Uterus (tissue), 2 donors: ENCODE results near the gene ZMYND12.

Source experiments
- CTCF ChIP-seq, 4 experiments: fragments of 200-600 bp in 2 of 4; fragments of 450-650 bp in 2 of 4; sonication (generic) in 2 of 4; IDR thresholded peaks; one replicate each; pipeline ENCODE4 v1.5.1; 2016 to 2019; ENCODE audit warnings: antibody characterized with exemption in 4 of 4, mild to moderate bottlenecking in 2 of 4, moderate library complexity in 1 of 4
- POLR2A ChIP-seq, 2 donors: fragments of 450-650 bp; IDR thresholded peaks; one replicate each; pipeline ENCODE4 v1.6.1; 2016; ENCODE audit warnings: antibody characterized with exemption in 2 of 2, mild to moderate bottlenecking in 1 of 2, moderate library complexity in 1 of 2

DNA sequence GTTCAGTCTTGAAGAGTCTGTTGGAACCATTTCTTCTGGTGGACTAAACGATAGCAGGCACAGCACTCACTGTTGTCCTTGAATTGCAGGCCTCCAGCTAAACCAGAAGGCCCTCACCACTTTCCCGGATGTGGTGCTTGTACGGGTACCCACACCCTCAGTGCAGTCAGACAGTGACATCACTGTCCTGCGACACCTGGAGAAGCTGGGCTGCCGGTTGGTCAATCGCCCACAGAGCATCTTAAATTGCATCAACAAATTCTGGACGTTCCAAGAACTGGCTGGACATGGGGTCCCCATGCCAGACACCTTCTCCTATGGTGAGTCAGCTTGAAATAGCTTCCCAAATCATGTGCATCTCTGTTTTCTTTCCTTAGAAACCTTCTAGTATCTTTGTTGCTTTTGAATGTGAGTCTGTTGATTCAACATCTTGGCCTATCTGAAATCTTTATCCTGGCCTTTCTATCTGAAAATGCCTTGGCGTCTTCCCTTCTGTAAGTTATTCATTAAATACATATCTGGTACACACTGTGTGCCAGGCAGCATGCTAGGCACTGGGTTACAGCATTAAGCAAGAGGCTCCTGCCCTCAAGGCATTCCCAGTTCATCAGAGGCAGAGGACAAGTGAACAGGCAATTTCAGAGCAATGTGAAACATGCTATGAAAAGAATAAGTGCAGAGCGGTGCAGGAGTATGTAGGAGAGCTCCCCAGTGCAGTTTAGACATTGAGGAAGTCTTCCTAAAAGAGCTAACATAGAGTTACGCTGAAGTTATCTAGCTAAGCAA, 56.3 kb downstream of the ZMYND12 start:
- no peak for TF ChIP-seq CTCF (IDR thresholded peaks at IDR 0.05)
- no peak for TF ChIP-seq POLR2A (IDR thresholded peaks at IDR 0.05)
